Measurements from ENCODE around the gene STARD7. TPM values are rescaled to one million over a fixed set of nuclear protein-coding genes. Genes with fewer than 3 reads are reported as not detected.
A peak's percentile ranks its signal among the peaks of the same experiment; 100 is the strongest.

STARD7 gene
- total and polyA plus RNA-seq, 2 donors (not counting 1 experiment from before 2014, with no cell fraction given) = 35.1 to 133 TPM

DNA sequence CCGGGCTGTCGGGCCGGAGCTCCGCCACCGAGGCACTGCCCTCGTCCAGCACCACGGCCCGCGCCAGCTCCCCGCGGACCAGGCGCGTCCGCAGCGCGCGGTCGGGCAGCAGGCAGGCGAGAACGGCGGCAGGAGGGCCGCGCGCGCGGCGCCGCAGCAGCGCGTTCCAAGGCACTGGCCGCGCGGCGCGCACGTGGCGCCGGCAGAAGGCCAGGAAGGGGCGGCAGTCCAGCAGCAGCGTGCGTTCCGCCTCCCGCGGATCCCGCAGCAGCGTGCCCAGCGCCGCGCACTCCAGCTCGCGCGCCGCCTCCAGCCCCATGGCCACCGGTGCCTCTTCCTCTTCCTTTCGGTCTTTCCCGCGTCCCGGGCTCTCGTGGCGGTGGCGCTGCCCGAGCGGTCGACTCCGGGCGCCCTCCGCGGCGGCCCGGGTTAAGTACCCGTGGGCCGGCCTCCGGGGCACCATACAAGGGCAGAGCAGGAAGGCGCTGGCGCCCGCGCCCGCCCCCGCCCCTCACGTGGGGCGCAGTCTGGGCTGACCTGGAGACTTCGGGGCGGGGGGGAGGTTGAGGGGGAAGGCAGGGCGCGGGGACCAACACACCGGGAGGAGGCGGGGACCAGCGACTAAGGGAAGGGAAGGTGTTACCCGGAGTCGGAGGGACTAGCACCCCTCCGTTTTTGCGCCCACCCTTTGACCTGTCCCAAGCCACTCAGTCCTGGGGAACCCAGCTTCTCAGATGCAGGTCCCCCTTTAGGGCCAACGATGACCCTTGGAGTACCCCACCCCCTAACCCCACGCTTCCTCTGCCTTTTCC is 63.4 kb downstream of the STARD7 start, which contains the start of gene DUSP2:
Gene DUSP2, minus strand, starts transcription at position 405 of the 812 bp plus-strand sequence. Its CDS starts 86 bp downstream, at position 319.
- ChIA-PET POLR2A (interaction anchor here (0.5 to 7.9 kb wide), 8 partner anchors 13 to 152 kb away, joined by 3 to 47 read pairs (median 6); partner anchors contain the start of gene STARD7), CTCF (interaction anchor here (1.6 to 23.6 kb wide), 3 partner anchors 11 to 28 kb away, joined by 5 to 1065 read pairs (median 18); no protein-coding TSS in a partner anchor)
- intact Hi-C loops (cut with micrococcal nuclease) = loop anchor here (1.0 kb wide), 3 partner anchors 19 to 392 kb away; partner anchors contain the start of gene STARD7
- H3K4me3 Mint-ChIP-seq = peak within 1 kb of the TSS; percentile 92
- TF ChIP-seq EZH2 (IDR thresholded peaks at IDR 0.05; ENCODE audit: borderline replicate concordance, insufficient read depth, low read depth, low read length, poor library complexity, severe bottlenecking) = no peak
- H3K4me1 ChIP-seq (ENCODE audit: control insufficient read depth in 2 of 2, insufficient read depth in 2 of 2, low read length in 2 of 2) = peaks cover 53 to 66% of the 10 kb centered on the region in 2 donors
- no peaks in the 10 kb centered on the region for H3K9me3 Mint-ChIP-seq (ENCODE audit: insufficient read depth)
- H3K79me2 ChIP-seq (ENCODE audit: control insufficient read depth, insufficient read depth, low read length) = peaks cover 2% of the 10 kb centered on the region
- peak within 1 kb of the TSS; percentile 95 to 97 for H3K27ac ChIP-seq (ENCODE audit: low read length in 2 of 2)
- peaks cover 69% of the 10 kb centered on the region for H3K4me1 Mint-ChIP-seq
- ATAC-seq (ENCODE audit: low read depth) (peak; percentile 56), DNase-seq (peak; percentile 95)
- H3K4me3 ChIP-seq (ENCODE audit: control extremely low read depth in 1 of 5, extremely low read depth in 1 of 5, insufficient read depth in 1 of 5, low read depth in 2 of 5, low read length in 4 of 5) = peak within 1 kb of the TSS; percentile 42 to 71 (median 59)
- H4K20me1 ChIP-seq (ENCODE audit: control insufficient read depth, insufficient read depth, low read length, poor library complexity, severe bottlenecking) = peaks cover 17% of the 10 kb centered on the region
- no peaks in the 10 kb centered on the region for H3K36me3 ChIP-seq (replicated peaks in 1 of 2; ENCODE audit: control extremely low read depth in 1 of 2, control insufficient read depth in 1 of 2, extremely low read depth in 1 of 2, insufficient read depth in 2 of 2, low read length in 1 of 2)
- peak within 1 kb of the TSS; percentile 69 for H3K9ac ChIP-seq (ENCODE audit: low read length)
- peak within 1 kb of the TSS; percentile 91 for H3K4me2 ChIP-seq (replicated peaks; ENCODE audit: low read depth, low read length, poor library complexity, severe bottlenecking)
- under 1% methylated on average over 91 of the region's 94 CpGs for WGBS (ENCODE audit: insufficient coverage)
- H3K9me3 ChIP-seq (ENCODE audit: control extremely low read depth in 1 of 3, control insufficient read depth in 2 of 3, insufficient read depth in 1 of 3, low read length in 2 of 3) = no peaks in the 10 kb centered on the region
- H3K27ac Mint-ChIP-seq = peak within 1 kb of the TSS; percentile 98
- H3K27me3 ChIP-seq (replicated peaks in 1 of 4; ENCODE audit: control extremely low read depth in 1 of 4, control insufficient read depth in 3 of 4, insufficient read depth in 4 of 4, low read length in 3 of 4) = no peaks in the 10 kb centered on the region
- H3K27me3 Mint-ChIP-seq = no peaks in the 10 kb centered on the region
- H2AFZ ChIP-seq (ENCODE audit: insufficient read depth, low read depth, low read length, poor library complexity, severe bottlenecking) = peak within 1 kb of the TSS; percentile 30

DNA sequence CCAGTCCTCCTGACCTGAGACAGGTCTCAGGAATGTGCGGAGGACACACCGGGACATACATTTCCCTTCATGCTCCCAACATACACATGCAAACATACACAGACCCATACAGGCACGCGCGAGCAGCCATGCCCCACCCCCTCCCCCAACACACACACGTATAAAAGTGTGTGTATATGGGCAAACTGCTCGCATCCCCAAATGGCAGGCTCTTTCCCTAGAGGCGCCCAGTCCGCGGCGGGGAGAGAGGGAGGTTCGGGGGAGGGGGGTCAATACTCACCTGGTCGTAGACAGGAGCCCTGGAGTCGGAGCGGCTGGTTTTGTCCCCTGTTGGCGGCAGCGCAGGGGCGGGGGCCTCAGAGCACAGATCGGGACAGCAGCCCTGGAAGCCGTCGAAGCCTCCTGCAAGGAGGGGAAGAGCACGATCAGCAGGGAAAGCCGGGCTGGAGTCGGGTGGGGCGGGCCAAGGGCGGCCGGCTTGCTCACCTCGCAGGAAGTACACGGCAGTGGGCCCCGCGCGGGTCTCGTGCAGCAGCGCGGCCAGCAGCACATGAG is 64.1 kb downstream of the STARD7 start:
- H3K27ac ChIP-seq (ENCODE audit: low read length in 2 of 2) = peak overlapping the region; percentile 47 to 53
- intact Hi-C loops (cut with micrococcal nuclease) = loop anchor here (1.0 kb wide), 3 partner anchors 20 to 393 kb away; partner anchors contain the start of gene STARD7
- WGBS (ENCODE audit: insufficient coverage) = 0% methylated on average over 29 of the region's 35 CpGs
- peak overlapping the region; percentile 69 for H3K9ac ChIP-seq (ENCODE audit: low read length)
- peak overlapping the region; percentile 42 to 71 (median 59) for H3K4me3 ChIP-seq (ENCODE audit: control extremely low read depth in 1 of 5, extremely low read depth in 1 of 5, insufficient read depth in 1 of 5, low read depth in 2 of 5, low read length in 4 of 5)
- H3K79me2 ChIP-seq (ENCODE audit: control insufficient read depth, insufficient read depth, low read length) = peaks cover 2% of the 10 kb centered on the region
- no peaks in the 10 kb centered on the region for H3K27me3 Mint-ChIP-seq
- ChIA-PET POLR2A (interaction anchor here (0.5 to 7.9 kb wide), 5 partner anchors 14 to 64 kb away, joined by 4 to 47 read pairs (median 9); partner anchors contain the start of genes ADRA2B and STARD7), CTCF (interaction anchor here (1.6 to 23.6 kb wide), 3 partner anchors 12 to 27 kb away, joined by 5 to 1065 read pairs (median 18); no protein-coding TSS in a partner anchor)
- peaks cover 17% of the 10 kb centered on the region for H4K20me1 ChIP-seq (ENCODE audit: control insufficient read depth, insufficient read depth, low read length, poor library complexity, severe bottlenecking)
- ATAC-seq (ENCODE audit: low read depth) (no peak), DNase-seq (no peak)
- no peaks in the 10 kb centered on the region for H3K36me3 ChIP-seq (replicated peaks in 1 of 2; ENCODE audit: control extremely low read depth in 1 of 2, control insufficient read depth in 1 of 2, extremely low read depth in 1 of 2, insufficient read depth in 2 of 2, low read length in 1 of 2)
- peaks cover 68% of the 10 kb centered on the region for H3K4me1 Mint-ChIP-seq
- peaks cover 53 to 66% of the 10 kb centered on the region in 2 donors for H3K4me1 ChIP-seq (ENCODE audit: control insufficient read depth in 2 of 2, insufficient read depth in 2 of 2, low read length in 2 of 2)
- H3K27me3 ChIP-seq (replicated peaks in 1 of 4; ENCODE audit: control extremely low read depth in 1 of 4, control insufficient read depth in 3 of 4, insufficient read depth in 4 of 4, low read length in 3 of 4) = no peaks in the 10 kb centered on the region
- no peaks in the 10 kb centered on the region for H3K9me3 ChIP-seq (ENCODE audit: control extremely low read depth in 1 of 3, control insufficient read depth in 2 of 3, insufficient read depth in 1 of 3, low read length in 2 of 3)
- TF ChIP-seq, protein P1, sequence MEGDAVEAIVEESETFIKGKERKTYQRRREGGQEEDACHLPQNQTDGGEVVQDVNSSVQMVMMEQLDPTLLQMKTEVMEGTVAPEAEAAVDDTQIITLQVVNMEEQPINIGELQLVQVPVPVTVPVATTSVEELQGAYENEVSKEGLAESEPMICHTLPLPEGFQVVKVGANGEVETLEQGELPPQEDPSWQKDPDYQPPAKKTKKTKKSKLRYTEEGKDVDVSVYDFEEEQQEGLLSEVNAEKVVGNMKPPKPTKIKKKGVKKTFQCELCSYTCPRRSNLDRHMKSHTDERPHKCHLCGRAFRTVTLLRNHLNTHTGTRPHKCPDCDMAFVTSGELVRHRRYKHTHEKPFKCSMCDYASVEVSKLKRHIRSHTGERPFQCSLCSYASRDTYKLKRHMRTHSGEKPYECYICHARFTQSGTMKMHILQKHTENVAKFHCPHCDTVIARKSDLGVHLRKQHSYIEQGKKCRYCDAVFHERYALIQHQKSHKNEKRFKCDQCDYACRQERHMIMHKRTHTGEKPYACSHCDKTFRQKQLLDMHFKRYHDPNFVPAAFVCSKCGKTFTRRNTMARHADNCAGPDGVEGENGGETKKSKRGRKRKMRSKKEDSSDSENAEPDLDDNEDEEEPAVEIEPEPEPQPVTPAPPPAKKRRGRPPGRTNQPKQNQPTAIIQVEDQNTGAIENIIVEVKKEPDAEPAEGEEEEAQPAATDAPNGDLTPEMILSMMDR (IDR thresholded peaks at IDR 0.05) = no peak
- TF ChIP-seq EZH2 (IDR thresholded peaks at IDR 0.05; ENCODE audit: borderline replicate concordance, insufficient read depth, low read depth, low read length, poor library complexity, severe bottlenecking) = no peak
- peak overlapping the region; percentile 91 for H3K27ac Mint-ChIP-seq
- peak overlapping the region; percentile 92 for H3K4me3 Mint-ChIP-seq
- no peak overlapping the region for H2AFZ ChIP-seq (ENCODE audit: insufficient read depth, low read depth, low read length, poor library complexity, severe bottlenecking)
- H3K9me3 Mint-ChIP-seq (ENCODE audit: insufficient read depth) = no peaks in the 10 kb centered on the region
- H3K4me2 ChIP-seq (replicated peaks; ENCODE audit: low read depth, low read length, poor library complexity, severe bottlenecking) = peak overlapping the region; percentile 91

Measured in B cell (primary cell).